K562 (cell line): ENCODE data around the gene SHISAL2A. TPM values are rescaled to one million over a fixed set of nuclear protein-coding genes. Genes with fewer than 3 reads are reported as not detected.

ENCODE experiments used
- ATAC-seq: fragments of 200-7000 bp; cut with Tn5 transposase; 3 replicates; pipeline ENCODE4 v1.9.1; 2020; ENCODE audit warnings: moderate library complexity
- BruUV-seq: library from RNA; stranded (reverse); fragments of 400-500 nt; replicated peaks from 2 replicates; lab custom pipeline; 2021; lab: Mats Ljungman, UMichigan
- CTCF ChIA-PET: fragments of 300-600 bp; formaldehyde crosslinking; extraction: SDS; loops from one replicate; lab custom pipeline; 2021; ENCODE audit warnings: low intra/inter-chr PET ratio; lab: Yijun Ruan, JAX
- POLR2A ChIA-PET: fragments of 300-600, 350-650 bp; sonication (Branson Sonifier 250); formaldehyde crosslinking; extraction: SDS; loops from one replicate; lab custom pipeline; 2021; ENCODE audit warnings: antibody characterized with exemption, inconsistent platforms; lab: Yijun Ruan, JAX
- DNase-seq, 4 experiments: peaks; one replicate each; pipeline versions ENCODE4 v3.0.0 to v3.0.0-alpha.2; 2011 to 2018; ENCODE audit warnings: low spot score in 3 of 4, mixed read lengths in 3 of 4; ENCODE audit errors: extremely low read depth in 1 of 4
- FAIRE-seq: peaks from 2 replicates; lab custom pipeline; 2011; peaks lifted over from hg19 to GRCh38; lab: Jason Lieb, UNC
- H2AFZ ChIP-seq: 2 replicates; pipeline ENCODE4 v1.6.0; 2011; ENCODE audit warnings: low read depth, low read length, control low read depth, inconsistent platforms
- H3K27ac ChIP-seq: fragments of 200-600 bp; 3 replicates; pipeline ENCODE4 v1.8.0; 2011; ENCODE audit warnings: low read depth, mild to moderate bottlenecking, control low read depth, inconsistent platforms, low read length, moderate library complexity, mixed read lengths; ENCODE audit errors: extremely low read depth
- H3K27me3 ChIP-seq, 2 experiments: fragments of 300-600 bp in 1 of 2; 2 replicates in 1 of 2; 3 replicates in 1 of 2; pipeline versions ENCODE4 v1.6.0 to v1.8.0; 2011; ENCODE audit warnings: inconsistent platforms in 2 of 2, low read length in 2 of 2, mild to moderate bottlenecking in 1 of 2, mixed read lengths in 1 of 2, moderate library complexity in 1 of 2; ENCODE audit not compliant: control insufficient read depth in 2 of 2, insufficient read depth in 2 of 2
- H3K36me3 ChIP-seq: fragments of 300-600 bp; 3 replicates; pipeline ENCODE4 v1.8.0; 2011; ENCODE audit warnings: mild to moderate bottlenecking, low read length, inconsistent platforms; ENCODE audit not compliant: control insufficient read depth, insufficient read depth
- H3K4me1 ChIP-seq, 2 experiments: fragments of 200-600 bp in 1 of 2; replicated peaks in 1 of 2; 2 replicates in 1 of 2; 3 replicates in 1 of 2; pipeline versions ENCODE4 v1.5.1 to v1.8.0; 2011; ENCODE audit warnings: inconsistent platforms in 2 of 2, low read length in 2 of 2, mild to moderate bottlenecking in 1 of 2, mixed read lengths in 1 of 2, moderate library complexity in 1 of 2; ENCODE audit not compliant: control insufficient read depth in 2 of 2, insufficient read depth in 2 of 2
- H3K4me2 ChIP-seq: 2 replicates; pipeline ENCODE4 v1.6.1; 2011; ENCODE audit warnings: low read length, control low read depth, inconsistent platforms, mixed read lengths; ENCODE audit not compliant: insufficient read depth
- H3K4me3 ChIP-seq: fragments of 200-600 bp; sonication (generic), shearing (Covaris generic); 2 replicates; pipeline ENCODE4 v1.5.1; 2016; ENCODE audit warnings: control low read depth, inconsistent platforms
- H3K79me2 ChIP-seq: fragments of 200-600 bp; 3 replicates; pipeline ENCODE4 v1.8.0; 2011; ENCODE audit warnings: low read length, inconsistent platforms; ENCODE audit not compliant: control insufficient read depth, insufficient read depth
- H3K9ac ChIP-seq, 2 experiments: 2 replicates each; pipeline versions ENCODE4 v1.6.0 to v1.6.1; 2011; ENCODE audit warnings: low read depth in 2 of 2, low read length in 2 of 2, control low read depth in 1 of 2, inconsistent platforms in 1 of 2, mild to moderate bottlenecking in 1 of 2, mixed read lengths in 1 of 2; ENCODE audit not compliant: insufficient read depth in 1 of 2
- H3K9me1 ChIP-seq: one replicate; pipeline ENCODE4 v1.6.0; 2011; ENCODE audit warnings: inconsistent platforms, mild to moderate bottlenecking, low read length, moderate library complexity; ENCODE audit not compliant: control insufficient read depth, insufficient read depth
- H3K9me3 ChIP-seq: replicated peaks from 2 replicates; pipeline ENCODE4 v1.5.1; 2011; ENCODE audit warnings: low read depth, low read length, inconsistent platforms; ENCODE audit not compliant: control insufficient read depth, insufficient read depth
- H4K20me1 ChIP-seq: replicated peaks from 2 replicates; pipeline ENCODE4 v1.6.1; 2011; ENCODE audit warnings: low read length, inconsistent platforms, mixed read lengths; ENCODE audit not compliant: control insufficient read depth, insufficient read depth
- FOXK2 ChIP-seq, 2 experiments: fragments of 450-650 bp; IDR thresholded peaks in 1 of 2; conservative IDR thresholded peaks in 1 of 2; 2 replicates each; pipeline ENCODE4 v1.6.1; 2016; ENCODE audit warnings: low read depth in 2 of 2, mild to moderate bottlenecking in 1 of 2
- RFX1 ChIP-seq: fragments of 450-650 bp; IDR thresholded peaks from 2 replicates; pipeline ENCODE4 v1.6.1; 2016; ENCODE audit warnings: mild to moderate bottlenecking, moderate library complexity
- WGBS: fragments of 100-300 bp; shearing (Covaris generic); methylation state at CpG from one replicate; pipeline ENCODE4 v1.1.6; 2016; ENCODE audit warnings: low coverage, mixed read lengths; ENCODE audit not compliant: insufficient coverage; ENCODE audit errors: missing lambda C conversion rate; 5-methylcytosine and 5-hydroxymethylcytosine counted together
- in situ Hi-C: fragments of 300-500 bp; cut with MboI; formaldehyde crosslinking; loops from 4 replicates; pipeline ENCODE4 v1.15.0; 2018; ENCODE audit warnings: inconsistent platforms, mixed read lengths
- intact Hi-C: fragments of 100-400 bp; cut with micrococcal nuclease; formaldehyde crosslinking; loops from 2 replicates; pipeline ENCODE4 v1.14.2; 2022
- polyA plus RNA-seq, 8 experiments: library from polyadenylated mRNA; depleted of rRNA in 4 of 8; stranded (reverse) in 5 of 8; unstranded in 3 of 8; fragments of >200 nt; fragmentation: Nextera tagmentation in 2 of 8; fragmentation: Illumina TruSeq in 1 of 8; extraction: Ambion mirVana in 2 of 8; extraction: Trizol in 1 of 8; gene quantifications; 2 replicates each; pipeline versions ENCODE4 v1.2.1 to v1.2.3, GENCODE V29; 2011 to 2014; ENCODE audit warnings: inconsistent platforms in 1 of 8, missing spikeins in 1 of 8
- total RNA-seq, 7 experiments: library from RNA; depleted of rRNA in 6 of 7; stranded (reverse); fragments of >200 nt in 6 of 7; fragmentation: Illumina TruSeq in 2 of 7; extraction: Trizol in 2 of 7; gene quantifications; 2 replicates each; pipeline versions ENCODE4 v1.2.1 to v1.2.3, GENCODE V29; 2011 to 2021; ENCODE audit warnings: low replicate concordance in 1 of 7
- TF ChIP-seq, protein P1 (sequence below): fragments of 450-650 bp; IDR thresholded peaks from 2 replicates; pipeline ENCODE4 v1.6.1; 2018; ENCODE audit not compliant: partially characterized antibody

SHISAL2A gene
- total and polyA plus RNA-seq, 9 of the 15 experiments (the other 6 are each of a cell fraction or from before 2014, with no cell fraction given), result 0.11 TPM; not detected in 8

GRCh38 chr1:52636721-52637695 is 4.0 kb downstream of the SHISAL2A start:
- ChIA-PET POLR2A (interaction anchor here (1.2 kb wide), 1 partner anchor 17 kb away, joined by 4 read pairs; no protein-coding TSS in a partner anchor), CTCF (no interaction called here)
- no peaks in the 10 kb centered on the region for H3K9me3 ChIP-seq
- peak overlapping the region; percentile 58 for H2AFZ ChIP-seq
- DNase-seq (no peak), ATAC-seq (peak; percentile 36), FAIRE-seq (peak; percentile 59)
- no peaks in the 10 kb centered on the region for H3K9me1 ChIP-seq
- H3K4me1 ChIP-seq, result peaks cover 6 to 12% of the 10 kb centered on the region in 2 experiments; a peak in 4 of 5 replicates
- H3K27ac ChIP-seq, result no peak overlapping the region
- H4K20me1 ChIP-seq, result no peaks in the 10 kb centered on the region
- intact Hi-C loops (no loop called here), in situ Hi-C loops (no loop called here)
- no TSS peak for BruUV-seq
- no peak for TF ChIP-seq FOXK2 (conservative IDR thresholded peaks at IDR 0.05 in 1 of 2, IDR thresholded peaks at IDR 0.05 in 1 of 2; ENCODE audit: low read depth in 2 of 2)
- peak; percentile 64 for TF ChIP-seq RFX1
- TF ChIP-seq, protein P1, sequence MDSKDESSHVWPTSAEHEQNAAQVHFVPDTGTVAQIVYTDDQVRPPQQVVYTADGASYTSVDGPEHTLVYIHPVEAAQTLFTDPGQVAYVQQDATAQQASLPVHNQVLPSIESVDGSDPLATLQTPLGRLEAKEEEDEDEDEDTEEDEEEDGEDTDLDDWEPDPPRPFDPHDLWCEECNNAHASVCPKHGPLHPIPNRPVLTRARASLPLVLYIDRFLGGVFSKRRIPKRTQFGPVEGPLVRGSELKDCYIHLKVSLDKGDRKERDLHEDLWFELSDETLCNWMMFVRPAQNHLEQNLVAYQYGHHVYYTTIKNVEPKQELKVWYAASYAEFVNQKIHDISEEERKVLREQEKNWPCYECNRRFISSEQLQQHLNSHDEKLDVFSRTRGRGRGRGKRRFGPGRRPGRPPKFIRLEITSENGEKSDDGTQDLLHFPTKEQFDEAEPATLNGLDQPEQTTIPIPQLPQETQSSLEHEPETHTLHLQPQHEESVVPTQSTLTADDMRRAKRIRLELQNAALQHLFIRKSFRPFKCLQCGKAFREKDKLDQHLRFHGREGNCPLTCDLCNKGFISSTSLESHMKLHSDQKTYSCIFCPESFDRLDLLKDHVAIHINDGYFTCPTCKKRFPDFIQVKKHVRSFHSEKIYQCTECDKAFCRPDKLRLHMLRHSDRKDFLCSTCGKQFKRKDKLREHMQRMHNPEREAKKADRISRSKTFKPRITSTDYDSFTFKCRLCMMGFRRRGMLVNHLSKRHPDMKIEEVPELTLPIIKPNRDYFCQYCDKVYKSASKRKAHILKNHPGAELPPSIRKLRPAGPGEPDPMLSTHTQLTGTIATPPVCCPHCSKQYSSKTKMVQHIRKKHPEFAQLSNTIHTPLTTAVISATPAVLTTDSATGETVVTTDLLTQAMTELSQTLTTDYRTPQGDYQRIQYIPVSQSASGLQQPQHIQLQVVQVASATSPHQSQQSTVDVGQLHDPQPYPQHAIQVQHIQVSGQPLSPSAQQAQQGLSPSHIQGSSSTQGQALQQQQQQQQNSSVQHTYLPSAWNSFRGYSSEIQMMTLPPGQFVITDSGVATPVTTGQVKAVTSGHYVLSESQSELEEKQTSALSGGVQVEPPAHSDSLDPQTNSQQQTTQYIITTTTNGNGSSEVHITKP, result peak; percentile 32
- WGBS, result 26% methylated on average over 11 of the region's 11 CpGs
- H3K27me3 ChIP-seq, result no peaks in the 10 kb centered on the region
- H3K9ac ChIP-seq, result no peak overlapping the region; a peak in 1 of 4 replicates
- no peaks in the 10 kb centered on the region for H3K79me2 ChIP-seq
- no peak overlapping the region for H3K4me2 ChIP-seq
- H3K36me3 ChIP-seq, result no peaks in the 10 kb centered on the region
- no peak overlapping the region for H3K4me3 ChIP-seq
